ENCODE data around the gene NGEF. TPM values are rescaled to one million over a fixed set of nuclear protein-coding genes. Genes with fewer than 3 reads are reported as not detected.

The NGEF gene
- total and polyA plus RNA-seq, 12 donors: 10.1 to 467 (median 46.1) TPM

DNA sequence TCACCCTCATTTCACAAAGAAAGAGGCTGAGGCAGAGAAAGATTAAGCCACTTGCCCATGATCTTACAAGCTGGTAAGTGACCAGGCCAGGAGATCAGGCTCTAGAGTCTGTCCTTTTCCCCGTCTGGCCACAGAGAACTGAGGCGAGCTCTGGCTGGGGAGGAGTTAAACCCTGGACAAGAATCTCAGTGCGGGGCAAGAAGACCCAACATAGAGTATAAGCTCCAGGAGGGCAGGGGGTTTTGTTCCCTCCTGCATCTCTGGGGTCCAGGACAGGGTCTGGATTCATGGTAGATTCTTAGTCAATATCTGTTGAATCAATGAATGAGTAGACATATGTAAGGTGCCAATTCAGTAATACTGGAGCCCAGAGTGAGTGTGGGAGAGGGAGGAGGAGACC, 34.1 kb upstream of the NGEF start:
- no peaks in the 10 kb centered on the region for H3K4me1 ChIP-seq (replicated peaks in 1 of 2)
- no peaks in the 10 kb centered on the region for H3K36me3 ChIP-seq (replicated peaks in 1 of 2)
- H3K9me3 ChIP-seq (replicated peaks in 1 of 3): no peaks in the 10 kb centered on the region
- H3K27me3 ChIP-seq: no peaks in the 10 kb centered on the region
- H3K27ac ChIP-seq: no peak overlapping the region
- DNase-seq: no peak
- intact Hi-C loops (cut with DNase I): no loop called here
- TF ChIP-seq, protein P1, sequence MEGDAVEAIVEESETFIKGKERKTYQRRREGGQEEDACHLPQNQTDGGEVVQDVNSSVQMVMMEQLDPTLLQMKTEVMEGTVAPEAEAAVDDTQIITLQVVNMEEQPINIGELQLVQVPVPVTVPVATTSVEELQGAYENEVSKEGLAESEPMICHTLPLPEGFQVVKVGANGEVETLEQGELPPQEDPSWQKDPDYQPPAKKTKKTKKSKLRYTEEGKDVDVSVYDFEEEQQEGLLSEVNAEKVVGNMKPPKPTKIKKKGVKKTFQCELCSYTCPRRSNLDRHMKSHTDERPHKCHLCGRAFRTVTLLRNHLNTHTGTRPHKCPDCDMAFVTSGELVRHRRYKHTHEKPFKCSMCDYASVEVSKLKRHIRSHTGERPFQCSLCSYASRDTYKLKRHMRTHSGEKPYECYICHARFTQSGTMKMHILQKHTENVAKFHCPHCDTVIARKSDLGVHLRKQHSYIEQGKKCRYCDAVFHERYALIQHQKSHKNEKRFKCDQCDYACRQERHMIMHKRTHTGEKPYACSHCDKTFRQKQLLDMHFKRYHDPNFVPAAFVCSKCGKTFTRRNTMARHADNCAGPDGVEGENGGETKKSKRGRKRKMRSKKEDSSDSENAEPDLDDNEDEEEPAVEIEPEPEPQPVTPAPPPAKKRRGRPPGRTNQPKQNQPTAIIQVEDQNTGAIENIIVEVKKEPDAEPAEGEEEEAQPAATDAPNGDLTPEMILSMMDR (IDR thresholded peaks at IDR 0.05): no peak
- TF ChIP-seq POLR2A (IDR thresholded peaks at IDR 0.05): no peak
- H3K4me3 ChIP-seq: no peak overlapping the region
- WGBS, 4 donors: 93 to 100% (median 95%) methylated on average over 3 of the region's 3 CpGs

DNA sequence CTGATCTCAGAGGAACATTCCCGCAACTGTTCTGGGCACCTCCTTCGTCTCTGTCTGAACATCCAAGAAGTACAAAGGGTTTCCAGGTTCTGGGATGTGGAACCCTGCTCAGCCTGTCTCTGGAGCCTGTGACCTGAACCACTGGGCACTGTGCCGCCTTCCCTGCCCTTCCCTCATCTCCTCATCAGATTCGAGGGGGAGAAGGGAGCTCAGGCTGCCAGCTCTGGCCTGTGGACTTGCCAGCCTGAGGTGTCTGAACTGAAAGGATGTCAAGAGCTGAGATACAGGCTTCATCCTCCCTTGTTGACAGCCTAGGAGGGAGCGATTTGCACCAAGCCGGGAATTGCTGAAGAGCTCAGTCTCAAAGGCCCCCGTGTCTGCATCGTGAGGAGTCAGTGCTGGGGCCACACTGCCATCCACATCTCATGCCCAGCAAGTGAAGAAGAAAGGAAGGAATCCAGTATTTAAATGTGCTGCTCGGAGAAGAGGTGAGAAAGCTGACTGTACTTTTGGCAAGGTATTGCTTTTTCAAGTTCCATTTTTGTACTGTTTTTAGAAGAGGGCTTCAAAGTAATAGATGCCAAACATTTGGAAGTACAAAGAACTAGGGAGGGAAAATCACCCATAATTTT, 32.0 kb upstream of the NGEF start:
- Histone ChIP-seq H3K4me1 (replicated peaks in 1 of 2) (no peaks in the 10 kb centered on the region), H3K4me3 (no peak overlapping the region), H3K36me3 (replicated peaks in 1 of 2) (no peaks in the 10 kb centered on the region), H3K27ac (no peak overlapping the region), H3K27me3 (no peaks in the 10 kb centered on the region), H3K9me3 (replicated peaks in 1 of 3) (no peaks in the 10 kb centered on the region)
- intact Hi-C loops (cut with DNase I): no loop called here
- WGBS, 4 donors: 81 to 91% (median 87%) methylated on average over 7 to 9 of the region's 9 CpGs
- TF ChIP-seq, protein P1 (IDR thresholded peaks at IDR 0.05): no peak
- no peak for TF ChIP-seq POLR2A (IDR thresholded peaks at IDR 0.05)
- no peak for DNase-seq

DNA sequence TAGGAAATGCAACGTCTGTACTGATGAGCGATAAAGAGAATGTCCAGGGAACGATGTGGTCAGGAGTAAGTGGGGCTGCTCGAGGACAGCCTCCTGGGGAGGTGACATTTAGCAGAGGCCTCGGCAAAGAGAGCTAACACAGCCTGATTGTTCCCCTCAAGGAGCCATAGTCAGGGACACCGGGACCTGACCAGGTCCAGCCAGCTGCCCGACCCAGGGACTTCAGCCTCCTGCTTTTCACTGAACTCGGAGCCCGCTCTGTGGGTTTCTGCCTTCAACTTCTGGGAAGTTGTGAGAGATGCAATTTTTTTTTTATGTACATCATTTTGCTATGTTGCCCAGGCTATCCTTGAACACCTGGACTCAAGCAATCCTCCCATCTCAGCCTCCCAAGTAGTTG, 29.5 kb upstream of the NGEF start:
- no peak for TF ChIP-seq POLR2A (IDR thresholded peaks at IDR 0.05)
- TF ChIP-seq, protein P1 (IDR thresholded peaks at IDR 0.05): no peak
- WGBS, 4 donors: 84 to 91% (median 90%) methylated on average over 6 to 9 of the region's 9 CpGs

DNA sequence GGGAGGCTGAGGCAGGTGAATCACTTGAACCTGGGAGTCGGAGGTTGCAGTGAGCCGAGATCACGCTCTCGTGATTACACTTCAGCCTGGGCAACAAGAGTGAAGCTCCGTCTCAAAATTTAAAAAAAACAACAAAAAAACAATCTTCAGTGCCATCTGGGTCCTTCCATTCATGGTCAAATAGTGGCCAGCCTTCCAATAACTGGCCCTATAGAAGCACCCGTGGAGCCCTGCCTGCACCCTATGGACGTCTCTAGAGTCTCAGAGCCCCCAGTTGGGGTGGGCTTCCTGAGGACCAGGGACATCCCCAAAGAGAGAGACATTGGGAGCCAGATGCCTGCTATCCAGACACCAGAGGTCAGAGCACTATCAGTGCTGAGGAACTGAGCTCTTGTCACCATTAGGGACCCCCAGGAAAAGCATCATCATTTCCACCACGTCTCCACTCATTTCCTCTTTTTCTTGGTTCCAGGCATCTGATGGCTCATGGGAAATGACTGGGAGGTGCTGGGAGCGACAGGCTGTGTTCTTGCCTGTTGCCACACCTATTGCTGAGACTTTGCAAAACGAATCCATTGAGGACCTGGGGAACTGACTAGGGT, 28.8 kb upstream of the NGEF start:
- no peak for DNase-seq
- TF ChIP-seq POLR2A (IDR thresholded peaks at IDR 0.05): no peak
- TF ChIP-seq, protein P1 (IDR thresholded peaks at IDR 0.05): no peak
- WGBS, 4 donors: 66 to 80% (median 75%) methylated on average over 10 of the region's 10 CpGs

More for the DNA sequence above, 29.5 kb upstream of the NGEF start:
- H3K4me1 ChIP-seq (replicated peaks in 1 of 2): no peaks in the 10 kb centered on the region
- intact Hi-C loops (cut with DNase I): no loop called here
- H3K4me3 ChIP-seq: no peak overlapping the region
- no peaks in the 10 kb centered on the region for H3K36me3 ChIP-seq (replicated peaks in 1 of 2)
- DNase-seq: no peak
- no peaks in the 10 kb centered on the region for H3K27me3 ChIP-seq
- H3K27ac ChIP-seq: no peak overlapping the region
- H3K9me3 ChIP-seq (replicated peaks in 1 of 3): no peaks in the 10 kb centered on the region

More for the DNA sequence above, 28.8 kb upstream of the NGEF start:
- Histone ChIP-seq H3K27ac (no peak overlapping the region), H3K4me1 (replicated peaks in 1 of 2) (no peaks in the 10 kb centered on the region), H3K9me3 (replicated peaks in 1 of 3) (no peaks in the 10 kb centered on the region), H3K27me3 (no peaks in the 10 kb centered on the region), H3K36me3 (replicated peaks in 1 of 2) (no peaks in the 10 kb centered on the region), H3K4me3 (no peak overlapping the region)
- intact Hi-C loops (cut with DNase I): no loop called here

Data from adrenal gland (tissue), 12 donors.